Cardiac fibroblast (primary cell): Measurements from ENCODE around the gene CCNE1.
A peak's percentile ranks its signal among the peaks of the same experiment; 100 is the strongest.
"Not testable (repeated sequence)": the region's sequence is repeated elsewhere in the genome, so short reads cannot be mapped to it uniquely, and the experiment has no call there.

Experiments
- DNase-seq, 2 donors: peaks; one replicate each; pipeline versions ENCODE4 v3.0.0 to v3.0.0-alpha.2; 2010; ENCODE audit warnings: low read depth in 2 of 2
- H3K4me3 ChIP-seq, 2 donors: replicated peaks in 1 of 2; 1 replicate in 1 of 2; 2 replicates in 1 of 2; pipeline ENCODE4 v1.5.1; 2011; ENCODE audit warnings: low read depth in 2 of 2, low read length in 2 of 2, mild to moderate bottlenecking in 2 of 2, moderate library complexity in 1 of 2
- CTCF ChIP-seq: IDR thresholded peaks from one replicate; pipeline ENCODE4 v1.5.1; 2011; ENCODE audit warnings: low read depth, mild to moderate bottlenecking, low read length, inconsistent platforms

Gene CCNE1

GRCh38 chr19:29785360-29785759 is 26.4 kb upstream of the CCNE1 start:
- H3K4me3 ChIP-seq, result no peak overlapping the region
- DNase-seq, result no peak
- TF ChIP-seq CTCF, result no peak

- no peak for DNase-seq
- peak; percentile 14 for TF ChIP-seq CTCF
- no peak overlapping the region for H3K4me3 ChIP-seq
These were observed 25.7 kb upstream of the CCNE1 start for GRCh38 chr19:29785955-29786589.

GRCh38 chr19:29787281-29787680 is 24.5 kb upstream of the CCNE1 start:
- TF ChIP-seq CTCF, result no peak
- DNase-seq, result no peak
- H3K4me3 ChIP-seq, result no peak overlapping the region

- DNase-seq, result no peak
- TF ChIP-seq CTCF, result no peak
- no peak overlapping the region for H3K4me3 ChIP-seq
These were observed 22.8 kb upstream of the CCNE1 start for GRCh38 chr19:29789007-29789406.

GRCh38 chr19:29793116-29793727 is 18.6 kb upstream of the CCNE1 start:
- DNase-seq, result no peak
- no peak overlapping the region for H3K4me3 ChIP-seq
- TF ChIP-seq CTCF, result no peak

GRCh38 chr19:29794490-29794889 is 17.3 kb upstream of the CCNE1 start:
- DNase-seq, H3K4me3 ChIP-seq: not testable (repeated sequence)

- H3K4me3 ChIP-seq, result no peak overlapping the region
- no peak for TF ChIP-seq CTCF
- DNase-seq, result no peak
These were observed 16.2 kb upstream of the CCNE1 start for GRCh38 chr19:29795461-29796172.
